ENCODE data around the gene CALCOCO1.

GRCh38 chr12:53703756-53704155 lies 23.5 kb downstream of the CALCOCO1 start:
- TF ChIP-seq CTCF (conservative IDR thresholded peaks at IDR 0.05; ENCODE audit: low read depth, low read length) (no peak), EZH2 (IDR thresholded peaks at IDR 0.05; ENCODE audit: borderline replicate concordance, low read depth, low read length, poor library complexity, severe bottlenecking) (no peak)
